K562 (cell line): Measurements from ENCODE around the gene GRWD1. TPM values are rescaled to one million over a fixed set of nuclear protein-coding genes. Genes with fewer than 3 reads are reported as not detected.

ENCODE experiments used
- ATAC-seq: fragments of 200-7000 bp; cut with Tn5 transposase; 3 replicates; pipeline ENCODE4 v1.9.1; 2020; ENCODE audit warnings: moderate library complexity
- BruUV-seq: library from RNA; stranded (reverse); fragments of 400-500 nt; replicated peaks from 2 replicates; lab custom pipeline; 2021; lab: Mats Ljungman, UMichigan
- CTCF ChIA-PET: fragments of 300-600 bp; formaldehyde crosslinking; extraction: SDS; loops from one replicate; lab custom pipeline; 2021; ENCODE audit warnings: low intra/inter-chr PET ratio; lab: Yijun Ruan, JAX
- POLR2A ChIA-PET: fragments of 300-600, 350-650 bp; sonication (Branson Sonifier 250); formaldehyde crosslinking; extraction: SDS; loops from one replicate; lab custom pipeline; 2021; ENCODE audit warnings: antibody characterized with exemption, inconsistent platforms; lab: Yijun Ruan, JAX
- DNase-seq, 4 experiments: peaks; one replicate each; pipeline versions ENCODE4 v3.0.0 to v3.0.0-alpha.2; 2011 to 2018; ENCODE audit warnings: low spot score in 3 of 4, mixed read lengths in 3 of 4; ENCODE audit errors: extremely low read depth in 1 of 4
- FAIRE-seq: peaks from 2 replicates; lab custom pipeline; 2011; peaks lifted over from hg19 to GRCh38; lab: Jason Lieb, UNC
- H2AFZ ChIP-seq: 2 replicates; pipeline ENCODE4 v1.6.0; 2011; ENCODE audit warnings: low read depth, low read length, control low read depth, inconsistent platforms
- H3K27ac ChIP-seq: fragments of 200-600 bp; 3 replicates; pipeline ENCODE4 v1.8.0; 2011; ENCODE audit warnings: low read depth, mild to moderate bottlenecking, control low read depth, inconsistent platforms, low read length, moderate library complexity, mixed read lengths; ENCODE audit errors: extremely low read depth
- H3K27me3 ChIP-seq, 2 experiments: fragments of 300-600 bp in 1 of 2; 2 replicates in 1 of 2; 3 replicates in 1 of 2; pipeline versions ENCODE4 v1.6.0 to v1.8.0; 2011; ENCODE audit warnings: inconsistent platforms in 2 of 2, low read length in 2 of 2, mild to moderate bottlenecking in 1 of 2, mixed read lengths in 1 of 2, moderate library complexity in 1 of 2; ENCODE audit not compliant: control insufficient read depth in 2 of 2, insufficient read depth in 2 of 2
- H3K36me3 ChIP-seq: fragments of 300-600 bp; 3 replicates; pipeline ENCODE4 v1.8.0; 2011; ENCODE audit warnings: mild to moderate bottlenecking, low read length, inconsistent platforms; ENCODE audit not compliant: control insufficient read depth, insufficient read depth
- H3K4me1 ChIP-seq, 2 experiments: fragments of 200-600 bp in 1 of 2; replicated peaks in 1 of 2; 2 replicates in 1 of 2; 3 replicates in 1 of 2; pipeline versions ENCODE4 v1.5.1 to v1.8.0; 2011; ENCODE audit warnings: inconsistent platforms in 2 of 2, low read length in 2 of 2, mild to moderate bottlenecking in 1 of 2, mixed read lengths in 1 of 2, moderate library complexity in 1 of 2; ENCODE audit not compliant: control insufficient read depth in 2 of 2, insufficient read depth in 2 of 2
- H3K4me2 ChIP-seq: 2 replicates; pipeline ENCODE4 v1.6.1; 2011; ENCODE audit warnings: low read length, control low read depth, inconsistent platforms, mixed read lengths; ENCODE audit not compliant: insufficient read depth
- H3K4me3 ChIP-seq: fragments of 200-600 bp; sonication (generic), shearing (Covaris generic); 2 replicates; pipeline ENCODE4 v1.5.1; 2016; ENCODE audit warnings: control low read depth, inconsistent platforms
- H3K79me2 ChIP-seq: fragments of 200-600 bp; 3 replicates; pipeline ENCODE4 v1.8.0; 2011; ENCODE audit warnings: low read length, inconsistent platforms; ENCODE audit not compliant: control insufficient read depth, insufficient read depth
- H3K9ac ChIP-seq, 2 experiments: 2 replicates each; pipeline versions ENCODE4 v1.6.0 to v1.6.1; 2011; ENCODE audit warnings: low read depth in 2 of 2, low read length in 2 of 2, control low read depth in 1 of 2, inconsistent platforms in 1 of 2, mild to moderate bottlenecking in 1 of 2, mixed read lengths in 1 of 2; ENCODE audit not compliant: insufficient read depth in 1 of 2
- H3K9me1 ChIP-seq: one replicate; pipeline ENCODE4 v1.6.0; 2011; ENCODE audit warnings: inconsistent platforms, mild to moderate bottlenecking, low read length, moderate library complexity; ENCODE audit not compliant: control insufficient read depth, insufficient read depth
- H3K9me3 ChIP-seq: replicated peaks from 2 replicates; pipeline ENCODE4 v1.5.1; 2011; ENCODE audit warnings: low read depth, low read length, inconsistent platforms; ENCODE audit not compliant: control insufficient read depth, insufficient read depth
- H4K20me1 ChIP-seq: replicated peaks from 2 replicates; pipeline ENCODE4 v1.6.1; 2011; ENCODE audit warnings: low read length, inconsistent platforms, mixed read lengths; ENCODE audit not compliant: control insufficient read depth, insufficient read depth
- EGR1 ChIP-seq: fragments of 450-650 bp; conservative IDR thresholded peaks from 2 replicates; pipeline ENCODE4 v1.6.1; 2017; ENCODE audit warnings: mild to moderate bottlenecking
- NFE2L1 ChIP-seq: fragments of 450-650 bp; IDR thresholded peaks from 2 replicates; pipeline ENCODE4 v1.6.1; 2016; ENCODE audit warnings: missing genetic modification characterization, low read depth, mild to moderate bottlenecking, missing compliant biosample characterization, moderate library complexity, borderline replicate concordance
- NFYB ChIP-seq: IDR thresholded peaks from 2 replicates; pipeline ENCODE4 v1.6.1; 2011; ENCODE audit warnings: mild to moderate bottlenecking, moderate library complexity; ENCODE audit not compliant: insufficient read length; ENCODE audit errors: extremely low read depth
- PHB2 ChIP-seq: fragments of 450-650 bp; IDR thresholded peaks from 2 replicates; pipeline ENCODE4 v1.6.1; 2017; ENCODE audit warnings: low read depth
- POLR2G ChIP-seq: fragments of 200-400 bp; formaldehyde crosslinking; IDR thresholded peaks from 2 replicates; pipeline ENCODE4 v1.6.1; 2017; ENCODE audit warnings: low read depth, mild to moderate bottlenecking, antibody characterized with exemption, low read length, moderate library complexity
- SUPT5H ChIP-seq: fragments of 450-650 bp; IDR thresholded peaks from 2 replicates; pipeline ENCODE4 v1.6.1; 2016
- ZBTB7A ChIP-seq: IDR thresholded peaks from 2 replicates; pipeline ENCODE4 v1.6.1; 2011; ENCODE audit warnings: low read depth, mild to moderate bottlenecking, low read length, moderate library complexity, borderline replicate concordance; ENCODE audit not compliant: control insufficient read depth
- ZNF165 ChIP-seq: fragments of 250-450 bp; sonication (Bioruptor Pico); IDR thresholded peaks from 2 replicates; pipeline ENCODE4 v1.4.0; 2020; ENCODE audit warnings: borderline replicate concordance
- ZNF274 ChIP-seq: IDR thresholded peaks from 2 replicates; pipeline ENCODE4 v1.6.1; 2011; ENCODE audit warnings: low read depth, mild to moderate bottlenecking, low read length, moderate library complexity, borderline replicate concordance
- ZNF586 ChIP-seq: fragments of 450-650 bp; formaldehyde crosslinking; conservative IDR thresholded peaks from 2 replicates; pipeline ENCODE4 v1.4.0; 2020; ENCODE audit warnings: mild to moderate bottlenecking, moderate library complexity
- WGBS: fragments of 100-300 bp; shearing (Covaris generic); methylation state at CpG from one replicate; pipeline ENCODE4 v1.1.6; 2016; ENCODE audit warnings: low coverage, mixed read lengths; ENCODE audit not compliant: insufficient coverage; ENCODE audit errors: missing lambda C conversion rate; 5-methylcytosine and 5-hydroxymethylcytosine counted together
- in situ Hi-C: fragments of 300-500 bp; cut with MboI; formaldehyde crosslinking; loops from 4 replicates; pipeline ENCODE4 v1.15.0; 2018; ENCODE audit warnings: inconsistent platforms, mixed read lengths
- intact Hi-C: fragments of 100-400 bp; cut with micrococcal nuclease; formaldehyde crosslinking; loops from 2 replicates; pipeline ENCODE4 v1.14.2; 2022
- polyA plus RNA-seq, 8 experiments: library from polyadenylated mRNA; depleted of rRNA in 4 of 8; stranded (reverse) in 5 of 8; unstranded in 3 of 8; fragments of >200 nt; fragmentation: Nextera tagmentation in 2 of 8; fragmentation: Illumina TruSeq in 1 of 8; extraction: Ambion mirVana in 2 of 8; extraction: Trizol in 1 of 8; gene quantifications; 2 replicates each; pipeline versions ENCODE4 v1.2.1 to v1.2.3, GENCODE V29; 2011 to 2014; ENCODE audit warnings: inconsistent platforms in 1 of 8, missing spikeins in 1 of 8
- total RNA-seq, 7 experiments: library from RNA; depleted of rRNA in 6 of 7; stranded (reverse); fragments of >200 nt in 6 of 7; fragmentation: Illumina TruSeq in 2 of 7; extraction: Trizol in 2 of 7; gene quantifications; 2 replicates each; pipeline versions ENCODE4 v1.2.1 to v1.2.3, GENCODE V29; 2011 to 2021; ENCODE audit warnings: low replicate concordance in 1 of 7
- TF ChIP-seq, protein P1 (sequence below), 2 experiments: fragments of 450-650 bp; formaldehyde crosslinking in 1 of 2; IDR thresholded peaks; 2 replicates each; pipeline versions ENCODE4 v1.4.0 to v1.6.1; 2014 to 2020; ENCODE audit warnings: mild to moderate bottlenecking in 2 of 2, borderline replicate concordance in 1 of 2, low read depth in 1 of 2

Gene GRWD1
- total and polyA plus RNA-seq, 9 of the 15 experiments (the other 6 are each of a cell fraction or from before 2014, with no cell fraction given) = 1.5 to 87.2 (median 24.5) TPM

DNA sequence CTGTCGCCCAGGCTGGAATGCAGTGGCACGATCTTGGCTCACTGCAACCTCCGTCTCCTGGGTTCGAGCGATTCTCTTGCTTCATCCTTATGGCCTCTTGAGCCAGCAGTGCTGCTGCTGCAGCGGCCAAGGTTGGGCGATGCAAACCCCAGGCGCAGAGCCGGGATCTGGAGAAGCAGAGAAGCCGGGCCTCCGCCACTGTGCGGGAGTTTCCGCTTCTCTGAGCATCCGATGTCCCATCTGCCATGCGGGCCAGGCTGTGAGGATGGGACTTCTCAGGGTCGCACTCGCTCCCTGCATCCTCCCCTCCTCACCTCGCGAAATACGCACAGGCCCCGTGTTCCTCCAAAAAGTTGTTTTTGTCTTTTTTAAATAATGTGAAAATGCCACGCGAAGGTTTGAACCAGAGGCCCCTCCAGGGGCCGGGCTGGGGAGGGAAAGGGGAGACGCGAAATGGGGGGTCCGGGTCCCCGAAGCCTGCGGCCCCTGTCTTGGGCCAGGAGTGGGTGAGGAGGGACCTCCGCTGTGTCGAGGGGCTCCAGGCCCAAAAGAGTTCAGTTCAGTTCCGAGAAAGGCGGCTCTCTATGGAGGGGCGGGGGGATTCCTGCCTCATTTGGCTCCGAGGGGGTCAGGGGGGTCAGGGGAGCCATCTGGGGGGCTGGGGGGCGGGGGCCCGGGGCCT is 39.3 kb downstream of the GRWD1 start:
- no peak overlapping the region for H2AFZ ChIP-seq
- no peaks in the 10 kb centered on the region for H4K20me1 ChIP-seq
- no peaks in the 10 kb centered on the region for H3K79me2 ChIP-seq
- no peak overlapping the region for H3K27ac ChIP-seq
- peaks cover 4 to 20% of the 10 kb centered on the region in 2 experiments; a peak in 3 of 5 replicates for H3K4me1 ChIP-seq
- in situ Hi-C loops = no loop called here
- TF ChIP-seq, protein P1, sequence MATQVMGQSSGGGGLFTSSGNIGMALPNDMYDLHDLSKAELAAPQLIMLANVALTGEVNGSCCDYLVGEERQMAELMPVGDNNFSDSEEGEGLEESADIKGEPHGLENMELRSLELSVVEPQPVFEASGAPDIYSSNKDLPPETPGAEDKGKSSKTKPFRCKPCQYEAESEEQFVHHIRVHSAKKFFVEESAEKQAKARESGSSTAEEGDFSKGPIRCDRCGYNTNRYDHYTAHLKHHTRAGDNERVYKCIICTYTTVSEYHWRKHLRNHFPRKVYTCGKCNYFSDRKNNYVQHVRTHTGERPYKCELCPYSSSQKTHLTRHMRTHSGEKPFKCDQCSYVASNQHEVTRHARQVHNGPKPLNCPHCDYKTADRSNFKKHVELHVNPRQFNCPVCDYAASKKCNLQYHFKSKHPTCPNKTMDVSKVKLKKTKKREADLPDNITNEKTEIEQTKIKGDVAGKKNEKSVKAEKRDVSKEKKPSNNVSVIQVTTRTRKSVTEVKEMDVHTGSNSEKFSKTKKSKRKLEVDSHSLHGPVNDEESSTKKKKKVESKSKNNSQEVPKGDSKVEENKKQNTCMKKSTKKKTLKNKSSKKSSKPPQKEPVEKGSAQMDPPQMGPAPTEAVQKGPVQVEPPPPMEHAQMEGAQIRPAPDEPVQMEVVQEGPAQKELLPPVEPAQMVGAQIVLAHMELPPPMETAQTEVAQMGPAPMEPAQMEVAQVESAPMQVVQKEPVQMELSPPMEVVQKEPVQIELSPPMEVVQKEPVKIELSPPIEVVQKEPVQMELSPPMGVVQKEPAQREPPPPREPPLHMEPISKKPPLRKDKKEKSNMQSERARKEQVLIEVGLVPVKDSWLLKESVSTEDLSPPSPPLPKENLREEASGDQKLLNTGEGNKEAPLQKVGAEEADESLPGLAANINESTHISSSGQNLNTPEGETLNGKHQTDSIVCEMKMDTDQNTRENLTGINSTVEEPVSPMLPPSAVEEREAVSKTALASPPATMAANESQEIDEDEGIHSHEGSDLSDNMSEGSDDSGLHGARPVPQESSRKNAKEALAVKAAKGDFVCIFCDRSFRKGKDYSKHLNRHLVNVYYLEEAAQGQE (IDR thresholded peaks at IDR 0.05; ENCODE audit: borderline replicate concordance) = no peak
- TF ChIP-seq, protein P1 (CRISPR knock-in tag; IDR thresholded peaks at IDR 0.05; ENCODE audit: low read depth) = no peak
- TF ChIP-seq ZNF165 (CRISPR knock-in tag) (no peak), EGR1 (no peak), ZBTB7A (peak; percentile 12; the same call in 1 of the 2 replicates), SUPT5H (no peak), PHB2 (no peak), ZNF274 (no peak), NFYB (no peak), ZNF586 (CRISPR knock-in tag) (no peak), POLR2G (peak; percentile 68), NFE2L1 (no peak)
- TF ChIP-seq, all 486 proteins: peak for 2
- Histone ChIP-seq H3K36me3 (peaks cover 2% of the 10 kb centered on the region; the same call in 1 of the 3 replicates), H3K9me1 (no peaks in the 10 kb centered on the region), H3K9me3 (no peaks in the 10 kb centered on the region), H3K4me2 (no peak overlapping the region), H3K9ac (no peak overlapping the region), H3K4me3 (no peak overlapping the region), H3K27me3 (no peaks in the 10 kb centered on the region)
- BruUV-seq = no TSS peak
- ChIA-PET CTCF (no interaction called here), POLR2A (no interaction called here)
- WGBS = 82% methylated on average over 21 of the region's 37 CpGs
- no peak for ATAC-seq
- DNase-seq = no peak
- no peak for FAIRE-seq
- intact Hi-C loops = no loop called here
